Astrocyte of the hippocampus (primary cell): ENCODE data around the gene UNC5B.
"Not testable (repeated sequence)": the region's sequence is repeated elsewhere in the genome, so short reads cannot be mapped to it uniquely, and the experiment has no call there.

ENCODE experiments used
- DNase-seq: peaks from one replicate; pipeline ENCODE4 v3.0.0; 2011; ENCODE audit warnings: low read depth, low spot score

The UNC5B gene

GRCh38 chr10:71209731-71210541 lies 2.4 kb upstream of the UNC5B start:
- DNase-seq = no peak

GRCh38 chr10:71210542-71210871 lies 1.9 kb upstream of the UNC5B start:
- DNase-seq = no peak

DNA sequence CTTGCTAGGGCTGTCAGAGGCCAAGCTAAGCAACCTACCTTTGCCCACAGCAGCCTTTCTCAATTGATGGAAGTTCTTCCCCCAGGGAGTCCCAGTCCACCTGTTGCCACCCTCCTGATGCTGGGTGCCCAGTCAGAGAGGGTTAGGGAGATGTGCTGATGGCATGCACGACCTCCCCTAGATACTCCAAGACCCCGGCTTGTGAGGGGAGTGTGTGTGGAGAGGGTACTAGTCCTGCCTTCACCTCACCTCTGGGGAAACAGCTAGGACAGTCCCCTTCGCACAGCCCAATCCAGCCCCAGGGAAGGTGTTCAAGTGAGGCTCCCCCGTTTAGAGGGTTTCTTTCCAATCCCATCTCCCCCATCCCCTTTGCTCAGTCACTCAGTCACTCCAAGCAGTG lies 1.3 kb upstream of the UNC5B start:
- DNase-seq = no peak

GRCh38 chr10:71211775-71212317 lies 524 bp upstream of the UNC5B start:
- no peak for DNase-seq

DNA sequence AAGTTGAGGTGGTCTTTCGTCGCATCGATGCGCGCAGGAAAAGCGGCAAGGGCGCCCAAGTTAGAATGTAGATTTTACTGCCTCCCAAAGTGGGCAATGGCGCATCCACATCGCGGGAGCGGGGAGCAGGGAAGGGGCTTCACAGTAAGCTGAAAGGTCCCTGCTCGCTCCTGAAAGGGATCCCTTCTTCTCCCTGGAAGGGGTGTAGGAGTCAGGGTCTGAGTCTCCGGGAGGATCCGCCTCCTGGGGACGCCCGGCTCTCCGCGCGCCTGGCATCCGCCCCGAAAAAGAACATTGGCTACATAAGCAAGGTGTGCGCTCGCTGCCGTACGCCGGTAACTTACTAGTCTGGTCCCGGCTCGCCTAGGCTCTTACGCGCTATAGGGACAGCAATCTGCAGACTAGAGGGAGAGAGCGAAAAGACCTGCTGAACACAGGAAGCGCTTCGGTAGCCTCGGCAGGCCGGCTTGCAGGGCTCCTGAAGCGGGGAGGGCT lies 804 bp downstream of the UNC5B start:
- peak; percentile 84 for DNase-seq

DNA sequence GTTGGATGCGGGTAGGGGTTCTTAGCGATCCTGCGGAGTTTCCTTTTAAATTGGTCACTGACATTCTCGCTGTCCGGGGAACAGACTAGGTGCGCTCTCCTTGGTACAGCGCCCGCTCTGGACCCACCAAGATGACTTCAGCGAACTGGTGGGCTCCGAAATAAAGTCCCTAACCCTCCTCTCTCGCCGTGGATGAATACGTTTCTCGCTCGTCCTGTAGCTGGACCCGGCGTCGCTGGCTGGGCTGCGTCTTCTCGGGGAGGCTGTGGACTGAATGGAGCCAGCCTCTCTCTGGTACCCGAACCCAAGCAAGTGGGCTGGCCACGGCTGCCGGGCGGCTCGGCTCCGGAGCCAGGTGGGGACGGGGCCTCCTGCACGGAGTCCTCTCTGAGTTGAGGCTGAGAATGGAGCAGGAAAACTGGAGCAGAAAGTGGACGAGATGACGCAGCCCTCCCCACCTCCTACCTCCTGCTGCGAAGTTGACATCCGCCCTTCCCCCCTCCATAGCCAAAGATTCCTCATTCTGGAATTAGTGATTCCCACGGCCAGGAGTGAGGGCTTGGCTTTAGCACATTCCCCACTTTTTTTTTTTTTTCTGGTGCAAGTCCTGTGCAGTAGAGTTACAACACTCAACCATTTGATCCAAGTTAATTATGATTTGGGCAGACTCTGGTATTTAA lies 1.5 kb downstream of the UNC5B start:
- DNase-seq = peak; percentile 80

GRCh38 chr10:71214641-71215559 lies 2.5 kb downstream of the UNC5B start:
- no peak for DNase-seq

DNA sequence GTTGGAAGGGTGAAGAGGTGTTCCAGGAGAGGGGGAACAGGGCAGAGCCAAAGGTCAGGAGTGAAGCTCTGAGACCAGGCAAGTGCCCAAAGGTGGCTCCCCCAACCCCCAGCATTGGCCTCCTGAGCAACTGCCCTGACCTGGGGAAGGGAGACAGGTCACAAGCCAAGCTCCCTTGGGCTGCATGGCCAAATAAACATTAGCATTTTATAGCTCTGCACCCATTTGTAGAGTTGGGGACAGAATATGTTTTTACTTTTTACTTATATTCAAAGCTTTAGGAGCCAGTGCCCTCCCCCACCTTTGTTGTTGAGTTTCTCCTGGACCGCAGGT lies 4.0 kb downstream of the UNC5B start:
- DNase-seq = no peak

GRCh38 chr10:71216751-71217265 lies 4.4 kb downstream of the UNC5B start:
- DNase-seq = no peak

DNA sequence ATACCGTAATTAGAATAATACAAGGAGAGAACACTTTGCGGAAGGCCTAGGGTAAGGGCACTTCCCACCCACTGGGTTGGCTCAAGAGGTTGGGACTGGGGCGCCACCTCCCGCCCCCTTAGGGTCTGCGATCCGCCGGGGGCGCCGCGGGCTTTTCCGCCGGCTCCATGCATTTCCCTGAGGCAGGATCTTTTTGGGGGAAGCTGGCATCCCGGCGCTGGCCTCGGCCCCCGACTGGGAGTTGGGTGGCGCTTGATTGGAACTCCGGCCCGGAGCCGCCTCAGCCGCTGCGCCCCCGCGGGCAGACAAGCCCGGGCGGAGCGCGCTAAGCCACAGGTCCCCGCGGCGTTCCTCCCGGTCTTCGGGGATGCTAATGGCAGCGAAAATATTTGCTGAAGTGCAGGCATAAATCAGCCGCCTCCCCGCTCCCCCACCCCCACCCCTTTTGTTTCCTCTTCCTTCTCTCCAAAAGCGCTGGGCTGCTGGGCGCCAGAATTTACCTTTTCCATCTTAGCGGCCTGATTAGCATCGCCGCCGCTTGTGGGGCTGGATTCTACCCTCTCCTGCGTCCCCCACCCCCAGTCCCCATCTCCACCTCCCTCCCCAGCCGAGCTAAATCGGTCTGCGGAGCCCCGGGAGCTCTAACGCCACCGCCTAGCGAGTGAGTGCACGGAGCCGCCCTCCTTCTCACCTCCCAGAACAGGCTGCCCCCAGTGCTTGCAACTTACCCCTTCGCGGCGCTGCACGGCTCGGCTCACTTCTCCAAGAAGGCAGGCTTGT lies 5.1 kb downstream of the UNC5B start:
- peak; percentile 62 for DNase-seq

- peak; percentile 67 for DNase-seq
These were observed 5.8 kb downstream of the UNC5B start for GRCh38 chr10:71218046-71218650.

GRCh38 chr10:71218651-71219050 lies 6.3 kb downstream of the UNC5B start:
- DNase-seq = no peak

DNA sequence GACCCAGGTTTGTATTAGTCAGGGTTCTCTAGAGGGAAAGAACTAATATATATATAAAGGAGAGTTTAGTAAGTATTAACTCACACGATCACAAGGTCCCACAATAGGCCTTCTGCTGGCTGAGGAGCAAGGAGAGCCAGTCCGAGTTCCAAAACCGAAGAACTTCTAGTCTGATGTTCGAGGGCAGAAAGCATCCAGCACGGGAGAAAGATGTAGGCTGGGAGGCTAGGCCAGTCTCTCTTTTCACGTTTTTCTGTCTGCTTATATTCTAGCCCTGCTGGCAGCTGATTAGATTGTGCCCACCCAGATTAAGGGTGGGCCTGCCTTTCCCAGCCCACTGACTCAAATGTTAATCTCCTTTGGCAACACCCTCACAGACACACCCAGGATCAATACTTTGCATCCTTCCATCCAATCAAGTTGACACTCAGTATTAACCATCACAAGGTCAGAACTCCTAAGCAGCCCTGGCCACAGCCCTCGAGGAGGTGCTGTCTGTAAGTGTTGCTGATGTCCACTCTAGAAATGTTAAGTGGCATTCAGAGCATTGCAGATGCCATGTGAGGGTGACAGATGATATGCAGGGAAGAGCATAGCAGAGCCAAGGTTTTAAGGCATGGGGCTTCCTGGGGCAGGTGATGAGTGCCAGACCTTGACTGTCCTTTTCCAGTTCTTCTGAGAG lies 7.0 kb downstream of the UNC5B start:
- not testable (repeated sequence) for DNase-seq

DNA sequence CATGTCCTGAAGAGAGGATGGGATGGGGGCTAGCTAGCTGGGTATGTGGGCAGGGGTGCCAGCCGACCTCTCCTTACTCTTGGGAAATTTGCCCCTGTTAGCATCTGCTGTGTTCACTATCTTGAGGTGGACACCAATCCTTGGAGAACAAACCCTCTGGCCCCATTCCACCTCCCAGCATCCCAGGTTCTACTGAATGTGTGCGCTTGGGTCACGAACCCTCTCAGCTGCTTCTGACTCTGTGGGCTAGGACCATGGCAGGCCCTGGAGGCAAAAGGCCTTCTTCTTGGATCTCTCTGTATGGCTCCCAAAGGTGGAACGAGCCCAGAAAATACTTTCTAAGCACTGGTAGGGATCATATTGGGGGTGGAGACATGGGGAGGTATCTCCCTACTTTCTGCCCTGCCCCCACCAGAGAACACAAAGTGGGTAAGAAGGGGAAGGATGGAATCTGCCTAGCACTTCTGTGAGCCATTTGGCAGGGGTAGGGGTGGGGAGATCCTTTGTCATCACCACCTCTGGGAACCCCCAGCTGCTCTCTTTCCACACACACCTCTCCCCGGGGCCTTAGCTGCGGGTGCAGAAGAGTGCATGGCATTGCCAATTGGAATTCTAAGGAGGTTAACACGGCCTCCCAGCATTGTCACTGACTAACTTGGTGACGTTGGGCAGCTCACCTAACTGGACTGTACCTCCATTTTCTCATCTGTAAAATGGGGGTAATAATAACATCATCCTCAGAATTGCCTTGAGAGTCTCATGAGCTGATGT lies 7.7 kb downstream of the UNC5B start:
- no peak for DNase-seq

GRCh38 chr10:71220689-71221540 lies 8.5 kb downstream of the UNC5B start:
- DNase-seq = no peak

DNA sequence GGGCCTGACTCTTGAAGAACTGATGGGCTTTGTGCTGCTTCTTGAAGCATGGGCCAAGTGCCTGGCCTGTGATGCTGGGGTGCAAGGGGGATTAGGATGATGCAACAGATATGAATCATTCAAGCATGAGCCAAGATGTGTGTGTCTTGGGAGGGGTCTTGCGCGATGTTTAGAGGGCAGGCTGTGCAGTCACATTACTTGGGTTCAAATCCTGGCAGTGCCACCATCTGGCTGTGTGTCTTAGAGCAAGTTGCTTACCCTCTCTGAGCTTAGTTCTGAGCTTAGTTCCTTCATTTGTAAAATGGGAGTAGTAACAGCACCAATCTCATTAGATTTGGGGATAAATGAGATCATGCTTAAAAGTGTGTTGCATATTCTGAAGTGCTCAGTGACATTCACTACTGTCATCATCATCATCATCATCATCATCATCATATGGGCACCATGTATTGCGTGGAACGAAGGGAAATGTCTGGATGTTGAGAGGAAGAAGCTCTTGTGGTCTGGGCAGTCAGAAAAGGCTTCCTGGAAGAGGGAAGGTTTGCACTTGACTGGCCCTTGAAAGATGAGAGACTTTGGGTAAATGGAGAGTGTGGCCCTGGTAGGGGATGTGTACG lies 9.3 kb downstream of the UNC5B start:
- DNase-seq = no peak

DNA sequence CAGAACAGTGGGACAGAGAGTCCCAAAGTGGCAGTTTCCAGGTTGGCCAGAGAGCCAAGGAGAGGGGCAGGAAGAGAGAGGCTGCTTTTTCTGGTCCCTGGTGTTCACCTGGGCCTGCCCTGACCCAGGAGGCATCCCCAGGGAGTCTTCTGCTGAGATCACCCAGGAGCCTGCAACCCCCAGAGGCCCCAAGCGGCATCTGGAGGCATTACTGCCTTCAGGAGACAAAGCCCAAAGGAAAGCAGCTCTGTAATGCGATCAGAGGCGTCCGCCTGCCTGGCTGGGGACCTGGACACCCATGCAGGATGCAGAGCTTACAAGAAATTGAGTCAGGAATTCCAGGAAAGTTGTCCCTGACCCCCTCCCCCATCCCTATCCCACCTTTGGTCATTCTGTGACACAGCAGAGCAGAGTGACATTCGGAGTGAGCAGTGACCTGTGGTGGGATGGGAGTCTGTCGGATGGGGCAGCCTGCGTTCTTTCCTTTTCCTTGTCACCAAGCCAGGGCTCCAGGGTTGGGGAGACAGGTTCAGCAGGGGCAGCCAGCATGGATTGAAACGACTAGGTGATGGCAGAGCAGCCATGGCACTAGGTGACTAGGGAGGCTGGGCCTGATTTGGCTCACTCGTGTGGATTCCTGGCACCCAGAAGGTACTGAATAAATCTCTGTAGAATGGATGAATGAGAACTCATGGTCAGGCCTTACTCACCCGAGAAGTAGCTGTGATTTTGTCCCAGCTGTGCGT lies 10.4 kb downstream of the UNC5B start:
- peak; percentile 39 for DNase-seq
